Hepatocyte (in vitro differentiated cells): ENCODE data around the gene CHD5.

ENCODE experiments used
- CTCF ChIP-seq: fragments of 200-600 bp; sonication (generic); IDR thresholded peaks from 2 replicates; pipeline ENCODE4 v1.5.1; 2016; ENCODE audit warnings: antibody characterized with exemption, mild to moderate bottlenecking; ENCODE audit not compliant: poor library complexity
- EZH2 ChIP-seq: fragments of 200-600 bp; sonication (generic); IDR thresholded peaks from 2 replicates; pipeline ENCODE4 v1.6.1; 2016; ENCODE audit warnings: antibody characterized with exemption, mild to moderate bottlenecking, borderline replicate concordance

GRCh38 chr1:6108476-6108875, 71.6 kb downstream of the CHD5 start:
- no peak for TF ChIP-seq EZH2
- no peak for TF ChIP-seq CTCF
